Choroid plexus epithelial cell (primary cell): Measurements from ENCODE around the gene REX1BD.

Experiments used
- DNase-seq: peaks from one replicate; pipeline ENCODE4 v3.0.0-alpha.2; 2010; ENCODE audit warnings: low read depth
- H3K4me3 ChIP-seq: 2 replicates; pipeline ENCODE4 v1.5.1; 2011; ENCODE audit warnings: low read depth, mild to moderate bottlenecking, control low read depth, low read length, moderate library complexity
- TF ChIP-seq, protein P1 (sequence below): conservative IDR thresholded peaks from 2 replicates; pipeline ENCODE4 v1.5.1; 2011; ENCODE audit warnings: low read depth, mild to moderate bottlenecking, control low read depth, inconsistent platforms, low read length, moderate library complexity

Gene REX1BD

GRCh38 chr19:18612051-18612771 lies 23.6 kb downstream of the REX1BD start:
- H3K4me3 ChIP-seq = no peak overlapping the region
- DNase-seq = no peak
- TF ChIP-seq, protein P1, sequence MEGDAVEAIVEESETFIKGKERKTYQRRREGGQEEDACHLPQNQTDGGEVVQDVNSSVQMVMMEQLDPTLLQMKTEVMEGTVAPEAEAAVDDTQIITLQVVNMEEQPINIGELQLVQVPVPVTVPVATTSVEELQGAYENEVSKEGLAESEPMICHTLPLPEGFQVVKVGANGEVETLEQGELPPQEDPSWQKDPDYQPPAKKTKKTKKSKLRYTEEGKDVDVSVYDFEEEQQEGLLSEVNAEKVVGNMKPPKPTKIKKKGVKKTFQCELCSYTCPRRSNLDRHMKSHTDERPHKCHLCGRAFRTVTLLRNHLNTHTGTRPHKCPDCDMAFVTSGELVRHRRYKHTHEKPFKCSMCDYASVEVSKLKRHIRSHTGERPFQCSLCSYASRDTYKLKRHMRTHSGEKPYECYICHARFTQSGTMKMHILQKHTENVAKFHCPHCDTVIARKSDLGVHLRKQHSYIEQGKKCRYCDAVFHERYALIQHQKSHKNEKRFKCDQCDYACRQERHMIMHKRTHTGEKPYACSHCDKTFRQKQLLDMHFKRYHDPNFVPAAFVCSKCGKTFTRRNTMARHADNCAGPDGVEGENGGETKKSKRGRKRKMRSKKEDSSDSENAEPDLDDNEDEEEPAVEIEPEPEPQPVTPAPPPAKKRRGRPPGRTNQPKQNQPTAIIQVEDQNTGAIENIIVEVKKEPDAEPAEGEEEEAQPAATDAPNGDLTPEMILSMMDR = no peak

DNA sequence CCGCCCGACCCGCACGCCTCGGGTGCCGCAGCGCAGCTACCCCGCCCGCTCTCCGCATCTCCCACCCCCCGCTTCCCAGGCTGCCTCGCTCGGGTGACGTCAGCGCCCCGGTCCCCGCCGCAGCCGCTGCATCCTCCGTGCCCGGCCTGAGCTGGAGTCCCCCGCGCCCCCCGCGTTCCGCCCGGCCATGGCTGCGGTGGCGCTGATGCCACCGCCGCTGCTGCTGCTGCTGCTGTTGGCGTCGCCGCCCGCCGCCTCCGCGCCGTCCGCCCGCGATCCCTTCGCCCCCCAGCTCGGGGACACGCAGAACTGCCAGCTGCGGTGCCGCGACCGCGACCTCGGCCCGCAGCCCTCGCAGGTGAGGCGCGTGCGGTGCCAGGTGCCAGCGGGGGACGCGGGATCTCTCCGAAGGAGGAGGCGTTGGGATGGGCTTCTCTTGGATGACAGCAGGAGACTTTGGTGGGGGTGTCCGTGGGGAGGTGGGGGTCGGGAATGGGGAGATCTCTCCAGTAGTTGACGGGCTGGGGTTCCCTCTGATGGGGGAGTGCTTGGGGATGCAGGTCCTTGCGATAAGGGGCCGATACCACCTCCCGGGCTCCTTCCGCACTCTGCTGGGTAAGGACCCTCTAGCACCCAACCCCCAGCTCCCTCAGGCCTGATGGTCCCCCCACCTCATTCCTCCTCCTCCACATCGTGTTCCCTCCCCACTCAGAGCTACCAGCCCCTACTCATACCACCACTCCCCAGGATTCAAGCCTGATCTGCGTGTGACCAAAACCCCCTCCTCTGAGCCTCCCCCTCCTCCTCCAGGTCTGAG lies 24.4 kb downstream of the REX1BD start, which contains the start of gene TMEM59L:
Gene TMEM59L (plus strand): TSS at position 99 of the 817 bp plus-strand sequence. CDS start 89 bp downstream, at position 188.
- H3K4me3 ChIP-seq = no peak within 1 kb of the TSS

GRCh38 chr19:18613589-18614234 lies 25.1 kb downstream of the REX1BD start:
- TF ChIP-seq, protein P1 = no peak
- no peak overlapping the region for H3K4me3 ChIP-seq
- no peak for DNase-seq

More for the DNA sequence above, 24.4 kb downstream of the REX1BD start, which contains the start of gene TMEM59L:
- DNase-seq = no peak
- TF ChIP-seq, protein P1 = no peak

DNA sequence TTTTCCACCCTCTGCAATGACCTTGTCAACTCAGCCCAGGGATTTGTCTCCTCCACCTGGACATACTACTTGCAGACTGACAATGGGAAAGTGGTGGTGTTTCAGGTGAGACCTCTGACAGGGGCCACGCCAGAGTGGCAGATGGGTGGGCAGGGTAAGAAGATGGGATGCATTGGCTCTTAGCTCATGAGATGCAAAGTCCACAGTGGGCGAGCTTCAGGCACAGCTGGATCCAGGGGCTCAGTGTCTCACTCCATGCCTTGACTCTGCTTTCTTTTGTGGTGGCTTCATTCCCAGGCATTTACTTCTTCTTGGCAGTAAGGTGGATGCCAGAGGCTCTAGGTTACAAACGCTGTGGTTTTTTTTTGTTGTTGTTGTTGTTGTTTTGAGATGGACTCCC lies 27.4 kb downstream of the REX1BD start:
- TF ChIP-seq, protein P1 = no peak
- no peak for DNase-seq
- H3K4me3 ChIP-seq = no peak overlapping the region

- no peak overlapping the region for H3K4me3 ChIP-seq
- no peak for DNase-seq
- TF ChIP-seq, protein P1 = no peak
Measured at GRCh38 chr19:18617562-18617961, 29.0 kb downstream of the REX1BD start.

DNA sequence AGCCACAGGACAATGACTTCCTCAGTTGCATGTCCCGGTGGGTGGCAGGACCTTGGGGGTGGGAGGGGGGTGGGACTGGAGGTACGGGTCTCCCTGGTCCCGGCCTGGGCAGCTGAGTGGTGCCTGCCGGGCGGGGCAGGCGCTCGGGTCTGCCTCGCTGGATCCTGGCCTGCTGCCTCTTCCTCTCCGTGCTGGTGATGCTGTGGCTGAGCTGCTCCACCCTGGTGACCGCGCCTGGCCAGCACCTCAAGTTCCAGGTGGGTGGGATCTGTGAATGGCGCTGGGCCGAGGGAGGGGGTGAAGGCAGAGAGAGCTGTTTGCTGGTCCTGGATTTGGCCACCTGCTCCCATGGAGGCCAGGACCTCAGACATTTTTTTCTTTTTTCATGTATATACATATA lies 29.6 kb downstream of the REX1BD start:
- no peak overlapping the region for H3K4me3 ChIP-seq
- TF ChIP-seq, protein P1 = no peak
- DNase-seq = no peak
